ENCODE results near the gene SERPINA3.

DNA sequence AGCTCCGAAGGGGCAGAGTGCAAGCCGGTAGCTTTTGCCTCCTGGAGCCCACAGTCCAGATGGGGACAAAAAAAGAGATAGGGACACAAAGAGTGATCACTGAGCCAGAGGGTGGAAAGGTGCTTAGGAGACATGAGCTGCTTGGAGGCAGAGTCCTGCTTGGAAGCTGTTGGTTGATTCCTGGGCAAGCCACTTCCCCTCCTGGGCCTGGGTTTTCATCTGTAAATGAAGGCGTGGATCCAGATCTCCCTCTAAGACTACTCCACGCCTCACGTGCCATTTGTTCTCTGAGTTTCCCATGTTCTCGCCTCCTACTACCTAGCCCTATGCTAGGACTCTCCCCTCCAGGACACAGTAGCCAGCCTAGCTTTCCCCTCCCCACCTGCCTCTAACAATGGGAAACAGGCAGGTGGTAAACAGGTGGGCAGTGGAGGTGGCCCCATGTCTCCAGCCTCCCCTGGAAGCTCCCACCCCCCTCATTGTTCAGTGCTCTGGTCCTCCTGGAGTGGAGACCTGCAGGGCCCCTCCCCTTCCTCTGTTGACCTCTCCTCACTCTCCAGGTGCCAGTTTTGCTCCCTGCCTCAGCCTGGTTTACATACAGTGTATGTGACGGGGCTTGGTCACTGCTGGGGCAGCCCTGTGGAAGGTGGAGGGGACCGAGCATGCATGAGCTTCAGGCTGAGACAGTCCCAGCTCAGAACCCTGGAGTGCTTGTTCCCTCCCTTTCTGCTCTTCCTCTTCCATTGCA, 3.8 kb downstream of the SERPINA3 start:
- TF ChIP-seq EZH2 (IDR thresholded peaks at IDR 0.05; ENCODE audit: low read depth): no peak
- no peak for TF ChIP-seq CTCF (conservative IDR thresholded peaks at IDR 0.05)
